Measurements from ENCODE around the gene DUSP11.
A peak's percentile ranks its signal among the peaks of the same experiment; 100 is the strongest.

DUSP11 gene

DNA sequence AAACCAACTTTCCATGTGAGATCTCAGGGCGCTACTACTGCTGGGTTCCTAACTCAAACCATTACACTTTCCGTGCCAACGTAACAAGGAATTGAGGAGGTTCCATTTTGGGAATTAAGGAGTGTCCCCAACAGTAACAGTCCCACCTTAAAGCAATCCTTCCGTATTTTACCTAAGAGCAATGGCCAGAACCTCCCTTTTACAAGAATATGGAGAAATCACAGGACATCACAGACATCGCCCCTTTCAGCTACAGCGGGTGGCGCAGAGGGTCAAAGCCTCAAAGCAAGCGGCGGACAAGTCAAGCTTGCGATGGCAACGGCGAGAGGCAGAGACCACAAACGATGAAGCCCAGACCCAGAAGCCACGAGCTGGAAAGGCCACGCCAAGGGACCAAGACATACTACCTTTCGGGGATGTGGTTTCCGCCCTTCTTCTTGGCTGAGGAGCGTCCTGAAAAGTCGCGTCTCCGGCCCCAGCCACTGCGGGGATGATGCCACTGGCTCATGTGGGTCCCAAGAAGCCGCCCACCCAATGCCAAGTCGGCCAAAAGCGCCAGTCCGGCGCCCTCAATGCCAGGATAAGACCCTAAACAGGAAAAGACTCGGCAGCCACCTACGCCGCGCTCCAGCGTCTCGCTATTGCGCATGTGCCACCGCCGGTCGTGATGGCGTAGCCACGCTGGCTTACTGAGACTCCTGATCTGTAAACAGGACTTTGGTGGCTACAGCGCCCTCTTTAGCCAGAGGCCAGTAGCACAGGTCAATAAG, at the start of gene DUSP11:
Gene DUSP11, minus strand, starts transcription at position 637 of the 770 bp plus-strand sequence. Its CDS starts 129 bp downstream, at position 508.
- peak within 1 kb of the TSS; percentile 74 for H3K4me3 ChIP-seq (replicated peaks; ENCODE audit: low read depth, low read length)
- peaks cover 3% of the 10 kb centered on the region for H3K36me3 ChIP-seq (ENCODE audit: control insufficient read depth, insufficient read depth, low read length)
- TF ChIP-seq, protein P1, sequence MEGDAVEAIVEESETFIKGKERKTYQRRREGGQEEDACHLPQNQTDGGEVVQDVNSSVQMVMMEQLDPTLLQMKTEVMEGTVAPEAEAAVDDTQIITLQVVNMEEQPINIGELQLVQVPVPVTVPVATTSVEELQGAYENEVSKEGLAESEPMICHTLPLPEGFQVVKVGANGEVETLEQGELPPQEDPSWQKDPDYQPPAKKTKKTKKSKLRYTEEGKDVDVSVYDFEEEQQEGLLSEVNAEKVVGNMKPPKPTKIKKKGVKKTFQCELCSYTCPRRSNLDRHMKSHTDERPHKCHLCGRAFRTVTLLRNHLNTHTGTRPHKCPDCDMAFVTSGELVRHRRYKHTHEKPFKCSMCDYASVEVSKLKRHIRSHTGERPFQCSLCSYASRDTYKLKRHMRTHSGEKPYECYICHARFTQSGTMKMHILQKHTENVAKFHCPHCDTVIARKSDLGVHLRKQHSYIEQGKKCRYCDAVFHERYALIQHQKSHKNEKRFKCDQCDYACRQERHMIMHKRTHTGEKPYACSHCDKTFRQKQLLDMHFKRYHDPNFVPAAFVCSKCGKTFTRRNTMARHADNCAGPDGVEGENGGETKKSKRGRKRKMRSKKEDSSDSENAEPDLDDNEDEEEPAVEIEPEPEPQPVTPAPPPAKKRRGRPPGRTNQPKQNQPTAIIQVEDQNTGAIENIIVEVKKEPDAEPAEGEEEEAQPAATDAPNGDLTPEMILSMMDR (IDR thresholded peaks at IDR 0.05; ENCODE audit: insufficient read depth, low read length, poor library complexity, severe bottlenecking) = peak; percentile 92
- peak; percentile 92 for DNase-seq (ENCODE audit: extremely low read depth, insufficient read length)
- H3K27me3 ChIP-seq (replicated peaks; ENCODE audit: control insufficient read depth, insufficient read depth, low read length) = no peaks in the 10 kb centered on the region

GRCh38 chr2:73828818-73829570, 49.1 kb upstream of the DUSP11 start, which contains the start of gene STAMBP:
TSS of gene STAMBP (plus strand) at chr2:73828961. CDS start at chr2:73830857, 1,896 bp downstream.
- TF ChIP-seq, protein P1 (IDR thresholded peaks at IDR 0.05; ENCODE audit: insufficient read depth, low read length, poor library complexity, severe bottlenecking) = no peak
- peak; percentile 89 for DNase-seq (ENCODE audit: extremely low read depth, insufficient read length)
- Histone ChIP-seq H3K27me3 (replicated peaks; ENCODE audit: control insufficient read depth, insufficient read depth, low read length) (no peaks in the 10 kb centered on the region), H3K36me3 (ENCODE audit: control insufficient read depth, insufficient read depth, low read length) (peaks cover 8% of the 10 kb centered on the region), H3K4me3 (replicated peaks; ENCODE audit: low read depth, low read length) (peak within 1 kb of the TSS; percentile 69)

DNA sequence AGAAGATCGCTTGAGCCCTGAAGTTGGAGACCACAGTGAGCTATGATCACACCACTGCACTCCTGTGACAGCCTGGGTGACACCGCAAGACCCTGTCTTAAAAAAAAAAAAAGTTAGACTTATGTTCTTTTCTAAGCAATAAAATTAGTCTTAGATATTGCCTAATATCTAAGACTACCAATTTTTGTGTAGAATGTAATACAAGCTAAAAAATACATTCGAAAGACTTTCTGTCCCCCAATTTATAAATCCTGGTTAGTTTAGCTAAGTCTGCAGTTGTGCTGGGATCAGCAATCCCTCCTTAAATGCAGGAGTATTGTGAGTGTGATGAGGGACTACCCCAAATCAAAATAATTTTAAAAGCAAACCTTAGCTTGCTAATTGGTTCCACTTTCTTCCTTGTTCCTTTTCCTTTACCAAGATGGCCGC, 48.5 kb upstream of the DUSP11 start:
- no peaks in the 10 kb centered on the region for H3K27me3 ChIP-seq (replicated peaks; ENCODE audit: control insufficient read depth, insufficient read depth, low read length)
- H3K4me3 ChIP-seq (replicated peaks; ENCODE audit: low read depth, low read length) = peak overlapping the region; percentile 69
- peaks cover 4% of the 10 kb centered on the region for H3K36me3 ChIP-seq (ENCODE audit: control insufficient read depth, insufficient read depth, low read length)
- TF ChIP-seq, protein P1 (IDR thresholded peaks at IDR 0.05; ENCODE audit: insufficient read depth, low read length, poor library complexity, severe bottlenecking) = no peak
- DNase-seq (ENCODE audit: extremely low read depth, insufficient read length) = no peak

GRCh38 chr2:73827660-73828388, 47.9 kb upstream of the DUSP11 start:
- peaks cover 2% of the 10 kb centered on the region for H3K36me3 ChIP-seq (ENCODE audit: control insufficient read depth, insufficient read depth, low read length)

GRCh38 chr2:73827018-73827417, 47.1 kb upstream of the DUSP11 start:
- no peak overlapping the region for H3K4me3 ChIP-seq (replicated peaks; ENCODE audit: low read depth, low read length)
- no peaks in the 10 kb centered on the region for H3K27me3 ChIP-seq (replicated peaks; ENCODE audit: control insufficient read depth, insufficient read depth, low read length)
- H3K36me3 ChIP-seq (ENCODE audit: control insufficient read depth, insufficient read depth, low read length) = no peaks in the 10 kb centered on the region
- TF ChIP-seq, protein P1 (IDR thresholded peaks at IDR 0.05; ENCODE audit: insufficient read depth, low read length, poor library complexity, severe bottlenecking) = peak; percentile 55
- no peak for DNase-seq (ENCODE audit: extremely low read depth, insufficient read length)

More at GRCh38 chr2:73827660-73828388, 47.9 kb upstream of the DUSP11 start:
- TF ChIP-seq, protein P1 (IDR thresholded peaks at IDR 0.05; ENCODE audit: insufficient read depth, low read length, poor library complexity, severe bottlenecking) = no peak
- no peak for DNase-seq (ENCODE audit: extremely low read depth, insufficient read length)
- Histone ChIP-seq H3K27me3 (replicated peaks; ENCODE audit: control insufficient read depth, insufficient read depth, low read length) (no peaks in the 10 kb centered on the region), H3K4me3 (replicated peaks; ENCODE audit: low read depth, low read length) (peak overlapping the region; percentile 69)

Measured in GM06990 (cell line).